K562 (cell line): ENCODE measurements around the gene KPTN. TPM values are rescaled to one million over a fixed set of nuclear protein-coding genes. Genes with fewer than 3 reads are reported as not detected.

Source experiments
- ATAC-seq: fragments of 200-7000 bp; cut with Tn5 transposase; 3 replicates; pipeline ENCODE4 v1.9.1; 2020; ENCODE audit warnings: moderate library complexity
- BruUV-seq: library from RNA; stranded (reverse); fragments of 400-500 nt; replicated peaks from 2 replicates; lab custom pipeline; 2021; lab: Mats Ljungman, UMichigan
- CTCF ChIA-PET: fragments of 300-600 bp; formaldehyde crosslinking; extraction: SDS; loops from one replicate; lab custom pipeline; 2021; ENCODE audit warnings: low intra/inter-chr PET ratio; lab: Yijun Ruan, JAX
- POLR2A ChIA-PET: fragments of 300-600, 350-650 bp; sonication (Branson Sonifier 250); formaldehyde crosslinking; extraction: SDS; loops from one replicate; lab custom pipeline; 2021; ENCODE audit warnings: antibody characterized with exemption, inconsistent platforms; lab: Yijun Ruan, JAX
- DNase-seq, 4 experiments: peaks; one replicate each; pipeline versions ENCODE4 v3.0.0 to v3.0.0-alpha.2; 2011 to 2018; ENCODE audit warnings: low spot score in 3 of 4, mixed read lengths in 3 of 4; ENCODE audit errors: extremely low read depth in 1 of 4
- FAIRE-seq: peaks from 2 replicates; lab custom pipeline; 2011; peaks lifted over from hg19 to GRCh38; lab: Jason Lieb, UNC
- H2AFZ ChIP-seq: 2 replicates; pipeline ENCODE4 v1.6.0; 2011; ENCODE audit warnings: low read depth, low read length, control low read depth, inconsistent platforms
- H3K27ac ChIP-seq: fragments of 200-600 bp; 3 replicates; pipeline ENCODE4 v1.8.0; 2011; ENCODE audit warnings: low read depth, mild to moderate bottlenecking, control low read depth, inconsistent platforms, low read length, moderate library complexity, mixed read lengths; ENCODE audit errors: extremely low read depth
- H3K27me3 ChIP-seq, 2 experiments: fragments of 300-600 bp in 1 of 2; 2 replicates in 1 of 2; 3 replicates in 1 of 2; pipeline versions ENCODE4 v1.6.0 to v1.8.0; 2011; ENCODE audit warnings: inconsistent platforms in 2 of 2, low read length in 2 of 2, mild to moderate bottlenecking in 1 of 2, mixed read lengths in 1 of 2, moderate library complexity in 1 of 2; ENCODE audit not compliant: control insufficient read depth in 2 of 2, insufficient read depth in 2 of 2
- H3K36me3 ChIP-seq: fragments of 300-600 bp; 3 replicates; pipeline ENCODE4 v1.8.0; 2011; ENCODE audit warnings: mild to moderate bottlenecking, low read length, inconsistent platforms; ENCODE audit not compliant: control insufficient read depth, insufficient read depth
- H3K4me1 ChIP-seq, 2 experiments: fragments of 200-600 bp in 1 of 2; replicated peaks in 1 of 2; 2 replicates in 1 of 2; 3 replicates in 1 of 2; pipeline versions ENCODE4 v1.5.1 to v1.8.0; 2011; ENCODE audit warnings: inconsistent platforms in 2 of 2, low read length in 2 of 2, mild to moderate bottlenecking in 1 of 2, mixed read lengths in 1 of 2, moderate library complexity in 1 of 2; ENCODE audit not compliant: control insufficient read depth in 2 of 2, insufficient read depth in 2 of 2
- H3K4me2 ChIP-seq: 2 replicates; pipeline ENCODE4 v1.6.1; 2011; ENCODE audit warnings: low read length, control low read depth, inconsistent platforms, mixed read lengths; ENCODE audit not compliant: insufficient read depth
- H3K4me3 ChIP-seq: fragments of 200-600 bp; sonication (generic), shearing (Covaris generic); 2 replicates; pipeline ENCODE4 v1.5.1; 2016; ENCODE audit warnings: control low read depth, inconsistent platforms
- H3K79me2 ChIP-seq: fragments of 200-600 bp; 3 replicates; pipeline ENCODE4 v1.8.0; 2011; ENCODE audit warnings: low read length, inconsistent platforms; ENCODE audit not compliant: control insufficient read depth, insufficient read depth
- H3K9ac ChIP-seq, 2 experiments: 2 replicates each; pipeline versions ENCODE4 v1.6.0 to v1.6.1; 2011; ENCODE audit warnings: low read depth in 2 of 2, low read length in 2 of 2, control low read depth in 1 of 2, inconsistent platforms in 1 of 2, mild to moderate bottlenecking in 1 of 2, mixed read lengths in 1 of 2; ENCODE audit not compliant: insufficient read depth in 1 of 2
- H3K9me1 ChIP-seq: one replicate; pipeline ENCODE4 v1.6.0; 2011; ENCODE audit warnings: inconsistent platforms, mild to moderate bottlenecking, low read length, moderate library complexity; ENCODE audit not compliant: control insufficient read depth, insufficient read depth
- H3K9me3 ChIP-seq: replicated peaks from 2 replicates; pipeline ENCODE4 v1.5.1; 2011; ENCODE audit warnings: low read depth, low read length, inconsistent platforms; ENCODE audit not compliant: control insufficient read depth, insufficient read depth
- H4K20me1 ChIP-seq: replicated peaks from 2 replicates; pipeline ENCODE4 v1.6.1; 2011; ENCODE audit warnings: low read length, inconsistent platforms, mixed read lengths; ENCODE audit not compliant: control insufficient read depth, insufficient read depth
- ATF4 ChIP-seq: fragments of 450-650 bp; formaldehyde crosslinking; IDR thresholded peaks from 2 replicates; pipeline ENCODE4 v1.4.0; 2022; ENCODE audit warnings: mild to moderate bottlenecking, moderate library complexity
- CTBP1 ChIP-seq: fragments of 450-650 bp; IDR thresholded peaks from 2 replicates; pipeline ENCODE4 v1.6.1; 2016; ENCODE audit warnings: borderline replicate concordance
- ESRRB ChIP-seq: fragments of 250-450 bp; sonication (Bioruptor Pico); IDR thresholded peaks from 2 replicates; pipeline ENCODE4 v1.5.0; 2020; ENCODE audit warnings: mild to moderate bottlenecking, moderate library complexity, borderline replicate concordance
- HCFC1 ChIP-seq: IDR thresholded peaks from 2 replicates; pipeline ENCODE4 v1.6.1; 2012; ENCODE audit warnings: low read depth, low read length, improper control_type of control experiment
- KDM4B ChIP-seq, 2 experiments: fragments of 450-650 bp in 1 of 2; sonication (generic) in 1 of 2; IDR thresholded peaks; 2 replicates each; pipeline ENCODE4 v1.6.1; 2016 to 2017; ENCODE audit warnings: borderline replicate concordance in 2 of 2, antibody characterized with exemption in 1 of 2, low read depth in 1 of 2, mild to moderate bottlenecking in 1 of 2
- NCOA4 ChIP-seq: fragments of 450-650 bp; IDR thresholded peaks from 2 replicates; pipeline ENCODE4 v1.6.1; 2018; ENCODE audit warnings: mild to moderate bottlenecking; ENCODE audit not compliant: partially characterized antibody
- NR4A1 ChIP-seq, 2 experiments: fragments of 250-450 bp in 1 of 2; fragments of 450-650 bp in 1 of 2; sonication (Bioruptor Pico) in 1 of 2; IDR thresholded peaks; 2 replicates each; pipeline versions ENCODE4 v1.4.0 to v1.6.1; 2016 to 2020; ENCODE audit warnings: mild to moderate bottlenecking in 2 of 2, missing compliant biosample characterization in 1 of 2, missing genetic modification characterization in 1 of 2, moderate library complexity in 1 of 2
- PHF21A ChIP-seq: fragments of 450-650 bp; IDR thresholded peaks from 2 replicates; pipeline ENCODE4 v1.6.1; 2017; ENCODE audit warnings: low read depth, borderline replicate concordance
- RBM34 ChIP-seq: fragments of 200-400 bp; formaldehyde crosslinking; IDR thresholded peaks from 2 replicates; pipeline ENCODE4 v1.6.1; 2018; ENCODE audit warnings: low read length, borderline replicate concordance; ENCODE audit not compliant: insufficient read depth
- RNF2 ChIP-seq: sonication (generic); IDR thresholded peaks from 2 replicates; pipeline ENCODE4 v1.6.1; 2016
- SMAD2 ChIP-seq: fragments of 150-350 bp; IDR thresholded peaks from 2 replicates; pipeline ENCODE4 v1.6.1; 2014; ENCODE audit warnings: low read depth, mild to moderate bottlenecking, low read length
- SP1 ChIP-seq: sonication (generic); formaldehyde crosslinking; IDR thresholded peaks from 2 replicates; pipeline ENCODE4 v1.8.1; 2022; ENCODE audit warnings: mild to moderate bottlenecking, missing genetic modification reagents
- TBP ChIP-seq: optimal IDR thresholded peaks from 2 replicates; pipeline ENCODE3; 2011; ENCODE audit warnings: low read depth, low read length, improper control_type of control experiment
- ZNF23 ChIP-seq: fragments of 250-450 bp; sonication (Bioruptor Pico); IDR thresholded peaks from 2 replicates; pipeline ENCODE4 v1.4.0; 2020; ENCODE audit warnings: mild to moderate bottlenecking
- ZNF24 ChIP-seq: fragments of 450-650 bp; IDR thresholded peaks from 2 replicates; pipeline ENCODE4 v1.6.1; 2016
- WGBS: fragments of 100-300 bp; shearing (Covaris generic); methylation state at CpG from one replicate; pipeline ENCODE4 v1.1.6; 2016; ENCODE audit warnings: low coverage, mixed read lengths; ENCODE audit not compliant: insufficient coverage; ENCODE audit errors: missing lambda C conversion rate; 5-methylcytosine and 5-hydroxymethylcytosine counted together
- in situ Hi-C: fragments of 300-500 bp; cut with MboI; formaldehyde crosslinking; loops from 4 replicates; pipeline ENCODE4 v1.15.0; 2018; ENCODE audit warnings: inconsistent platforms, mixed read lengths
- intact Hi-C: fragments of 100-400 bp; cut with micrococcal nuclease; formaldehyde crosslinking; loops from 2 replicates; pipeline ENCODE4 v1.14.2; 2022
- polyA plus RNA-seq, 8 experiments: library from polyadenylated mRNA; depleted of rRNA in 4 of 8; stranded (reverse) in 5 of 8; unstranded in 3 of 8; fragments of >200 nt; fragmentation: Nextera tagmentation in 2 of 8; fragmentation: Illumina TruSeq in 1 of 8; extraction: Ambion mirVana in 2 of 8; extraction: Trizol in 1 of 8; gene quantifications; 2 replicates each; pipeline versions ENCODE4 v1.2.1 to v1.2.3, GENCODE V29; 2011 to 2014; ENCODE audit warnings: inconsistent platforms in 1 of 8, missing spikeins in 1 of 8
- total RNA-seq, 7 experiments: library from RNA; depleted of rRNA in 6 of 7; stranded (reverse); fragments of >200 nt in 6 of 7; fragmentation: Illumina TruSeq in 2 of 7; extraction: Trizol in 2 of 7; gene quantifications; 2 replicates each; pipeline versions ENCODE4 v1.2.1 to v1.2.3, GENCODE V29; 2011 to 2021; ENCODE audit warnings: low replicate concordance in 1 of 7
- TF ChIP-seq, protein P1 (sequence below): fragments of 250-450 bp; sonication (Bioruptor Pico); IDR thresholded peaks from 2 replicates; pipeline ENCODE4 v1.5.0; 2021; ENCODE audit warnings: mild to moderate bottlenecking, moderate library complexity

Gene KPTN
- total and polyA plus RNA-seq, 9 of the 15 experiments (the other 6 are each of a cell fraction or from before 2014, with no cell fraction given), result 0.56 to 18.2 (median 8.5) TPM

DNA sequence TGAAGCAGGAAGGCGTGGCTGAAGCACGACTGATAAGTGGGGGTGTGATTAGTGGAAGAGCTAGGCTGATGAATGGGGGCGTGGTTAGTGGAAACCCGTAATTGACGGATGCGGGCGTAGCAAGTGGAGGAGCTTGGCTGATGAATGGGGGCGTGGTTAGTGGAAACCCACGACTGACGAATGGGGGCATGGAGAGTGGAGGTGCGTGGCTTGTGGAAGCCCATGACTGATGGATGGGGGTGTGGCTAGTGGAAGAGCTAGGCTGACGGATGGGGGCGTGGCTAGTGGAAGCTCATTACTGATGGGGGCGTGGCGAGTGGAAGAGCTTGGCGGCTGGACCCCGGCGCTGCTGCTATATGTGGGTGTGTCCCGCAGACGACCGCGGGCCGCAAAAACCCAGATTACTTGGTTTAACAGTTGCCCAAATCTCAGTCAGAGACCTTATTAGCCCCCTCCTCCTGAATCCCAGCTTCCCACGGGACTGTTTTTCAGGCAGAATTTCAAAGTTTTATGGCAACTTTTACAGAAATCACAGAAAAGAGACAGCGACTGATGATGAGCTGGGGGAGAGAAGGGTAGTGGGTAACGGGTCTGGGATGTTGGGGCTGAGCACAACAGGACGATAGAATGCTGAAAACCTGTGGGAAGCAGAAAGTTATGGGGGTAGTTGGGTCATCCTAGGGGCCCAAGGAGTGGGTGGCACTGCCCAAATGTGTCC lies 55.7 kb downstream of the KPTN start:
- Histone ChIP-seq H3K79me2 (no peaks in the 10 kb centered on the region), H3K27ac (no peak overlapping the region; the same call in 2 of the 3 replicates), H3K9ac (no peak overlapping the region), H3K9me1 (no peaks in the 10 kb centered on the region), H3K4me2 (peak overlapping the region; percentile 67), H2AFZ (peak overlapping the region; percentile 9), H3K9me3 (no peaks in the 10 kb centered on the region), H4K20me1 (peaks cover 7% of the 10 kb centered on the region; the same call in 1 of the 2 replicates), H3K4me1 (peaks cover 11 to 38% of the 10 kb centered on the region in 2 experiments; a peak in 3 of 5 replicates), H3K27me3 (peaks cover 8 to 13% of the 10 kb centered on the region in 2 experiments; a peak in 4 of 5 replicates), H3K36me3 (no peaks in the 10 kb centered on the region), H3K4me3 (peak overlapping the region; percentile 1; the same call in 1 of the 2 replicates)
- WGBS, result under 1% methylated on average over 27 of the region's 27 CpGs
- FAIRE-seq, result peak; percentile 99
- in situ Hi-C loops, result no loop called here
- CTCF ChIA-PET, result interaction anchor here (1.0 kb wide), 1 partner anchor 132 kb away, joined by 4 read pairs; no protein-coding TSS in a partner anchor
- intact Hi-C loops, result loop anchor here (1.0 to 5.0 kb wide), 2 partner anchors 132 to 146 kb away; no protein-coding TSS in a partner anchor
- peak; percentile 96 to 98 (median 96) for DNase-seq
- BruUV-seq, result no TSS peak
- POLR2A ChIA-PET, result interaction anchor here (0.5 to 1.7 kb wide), 10 partner anchors 9 to 444 kb away, joined by 3 to 5 read pairs (median 3); partner anchors contain the start of gene DHX34
- peak; percentile 96 for ATAC-seq
- TF ChIP-seq NCOA4, result no peak
- no peak for TF ChIP-seq ZNF23
- TF ChIP-seq TBP, result peak; percentile 23
- TF ChIP-seq PHF21A, result no peak
- TF ChIP-seq NR4A1 (CRISPR knock-in tag; IDR thresholded peaks at IDR 0.05), result no peak
- TF ChIP-seq NR4A1 (tag; IDR thresholded peaks at IDR 0.05), result no peak
- peak; percentile 93 for TF ChIP-seq SP1 (CRISPR knock-in tag)
- TF ChIP-seq ESRRB (CRISPR knock-in tag), result no peak
- TF ChIP-seq RBM34, result no peak
- no peak for TF ChIP-seq ATF4 (CRISPR knock-in tag)
- no peak for TF ChIP-seq SMAD2
- TF ChIP-seq KDM4B (IDR thresholded peaks at IDR 0.05; ENCODE audit: borderline replicate concordance in 2 of 2, low read depth in 1 of 2), result no peak
- TF ChIP-seq, protein P1, sequence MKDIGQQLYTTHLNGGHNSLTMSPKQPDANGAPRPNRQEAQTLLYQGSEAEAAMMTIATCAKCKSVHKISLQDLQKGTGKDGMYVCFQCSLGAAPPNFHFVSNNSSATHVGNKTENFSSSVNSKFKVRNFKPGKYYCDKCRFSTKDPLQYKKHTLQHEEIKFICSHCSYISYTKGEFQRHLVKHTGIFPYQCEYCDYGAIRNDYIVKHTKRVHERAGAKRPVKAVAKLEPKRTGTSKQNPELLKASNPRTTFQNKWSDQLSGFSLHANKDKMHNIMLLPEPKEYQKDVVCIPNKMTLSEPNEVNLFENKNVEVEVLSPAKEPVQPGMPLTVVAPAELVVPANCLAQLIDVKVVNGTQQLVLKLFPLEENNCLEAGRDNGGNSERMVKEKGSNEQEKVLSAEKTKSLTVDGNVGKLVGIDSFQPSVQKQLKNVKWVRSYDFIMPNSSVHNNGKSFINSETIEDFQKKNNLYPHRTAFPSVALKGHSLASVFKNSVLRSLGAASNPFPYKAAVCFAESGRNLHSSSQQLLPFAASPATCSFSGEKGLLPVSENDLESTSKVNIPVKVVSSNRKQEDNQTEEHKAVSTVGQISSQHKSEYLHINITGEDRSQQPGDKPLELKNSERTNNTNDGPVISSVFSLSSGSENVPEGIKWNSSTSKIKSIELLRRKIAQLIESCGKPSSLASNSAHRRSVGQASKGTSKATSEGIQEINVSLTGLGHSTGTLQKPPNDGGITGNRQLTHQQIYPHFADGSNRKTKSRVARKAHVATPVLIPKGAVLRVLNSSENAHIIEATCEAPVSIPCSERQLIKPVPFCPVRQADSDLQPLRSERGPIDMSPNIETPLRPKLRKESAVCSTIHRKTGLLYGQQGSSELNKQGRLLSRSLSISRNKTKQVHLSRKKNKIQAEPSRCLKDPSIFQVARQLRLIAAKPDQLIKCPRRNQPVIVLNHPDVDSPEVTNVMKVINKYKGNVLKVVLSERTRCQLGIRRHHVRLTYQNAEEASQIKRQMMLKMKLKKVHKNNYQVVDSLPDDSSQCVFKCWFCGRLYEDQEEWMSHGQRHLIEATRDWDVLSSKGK, result no peak
- no peak for TF ChIP-seq HCFC1
- TF ChIP-seq CTBP1, result peak; percentile 60; the same call in 1 of the 2 replicates
- TF ChIP-seq ZNF24, result no peak
- TF ChIP-seq RNF2, result no peak
